ENCODE results near the gene CD74. TPM values are rescaled to one million over a fixed set of nuclear protein-coding genes. Genes with fewer than 3 reads are reported as not detected.

The CD74 gene
- total RNA-seq, 1 experiment from 2014 or later: 12.7 TPM

GRCh38 chr5:150356575-150357294 lies 56.0 kb downstream of the CD74 start:
- H3K27ac ChIP-seq (ENCODE audit: low read length): peak overlapping the region; percentile 82
- intact Hi-C loops (cut with micrococcal nuclease; ENCODE audit: unreplicated experiment): no loop called here
- no peaks in the 10 kb centered on the region; the same call in 1 of the 2 replicates for H3K4me1 ChIP-seq (ENCODE audit: control insufficient read depth, insufficient read depth, low read length)
- peak overlapping the region; percentile 96 to 98 for H3K4me3 ChIP-seq (ENCODE audit: low read depth in 2 of 2, low read length in 2 of 2)
- ChIA-PET POLR2A (interaction anchor here (0.5 kb wide), 1 partner anchor 352 kb away, joined by 4 read pairs; no protein-coding TSS in a partner anchor), CTCF (no interaction called here)
- H3K9me3 ChIP-seq (ENCODE audit: control insufficient read depth, insufficient read depth, low read depth, low read length): no peaks in the 10 kb centered on the region
- DNase-seq (ENCODE audit: low read depth, low spot score) (no peak), ATAC-seq (no peak)
- H3K36me3 ChIP-seq (ENCODE audit: control insufficient read depth, insufficient read depth, low read length): peaks cover 6% of the 10 kb centered on the region; the same call in 1 of the 2 replicates
- no peaks in the 10 kb centered on the region for H3K27me3 ChIP-seq (ENCODE audit: control insufficient read depth, insufficient read depth, low read length)
- no TSS peak for BruUV-seq (replicated peaks)
- in situ Hi-C loops (cut with HindIII; ENCODE audit: low pct_unique_long_range_greater_than_20kb, low sequenced_read_pairs): no loop called here
- TF ChIP-seq REST (IDR thresholded peaks at IDR 0.05; ENCODE audit: insufficient read depth in 1 of 2, low read depth in 2 of 2, low read length in 1 of 2) (no peak), SIN3A (IDR thresholded peaks at IDR 0.05; ENCODE audit: borderline replicate concordance, insufficient read depth, low read depth, low read length) (no peak), TCF7L2 (IDR thresholded peaks at IDR 0.05; ENCODE audit: low read depth, low read length) (no peak), CTCF (IDR thresholded peaks at IDR 0.05) (no peak), POLR2AphosphoS5 (IDR thresholded peaks at IDR 0.05; ENCODE audit: low read depth, low read length) (no peak)

GRCh38 chr5:150355791-150356190 lies 56.9 kb downstream of the CD74 start:
- ChIA-PET POLR2A (no interaction called here), CTCF (no interaction called here)
- Histone ChIP-seq H3K4me3 (ENCODE audit: low read depth in 2 of 2, low read length in 2 of 2) (no peak overlapping the region), H3K36me3 (ENCODE audit: control insufficient read depth, insufficient read depth, low read length) (no peaks in the 10 kb centered on the region; the same call in 1 of the 2 replicates), H3K27ac (ENCODE audit: low read length) (no peak overlapping the region), H3K9me3 (ENCODE audit: control insufficient read depth, insufficient read depth, low read depth, low read length) (no peaks in the 10 kb centered on the region), H3K4me1 (ENCODE audit: control insufficient read depth, insufficient read depth, low read length) (peaks cover 1% of the 10 kb centered on the region; the same call in 1 of the 2 replicates), H3K27me3 (ENCODE audit: control insufficient read depth, insufficient read depth, low read length) (no peaks in the 10 kb centered on the region)
- BruUV-seq (replicated peaks): no TSS peak
- in situ Hi-C loops (cut with HindIII; ENCODE audit: low pct_unique_long_range_greater_than_20kb, low sequenced_read_pairs): no loop called here
- intact Hi-C loops (cut with micrococcal nuclease; ENCODE audit: unreplicated experiment): no loop called here
- ATAC-seq (no peak), DNase-seq (ENCODE audit: low read depth, low spot score) (no peak)
- TF ChIP-seq CTCF (IDR thresholded peaks at IDR 0.05): no peak
- TF ChIP-seq TCF7L2 (IDR thresholded peaks at IDR 0.05; ENCODE audit: low read depth, low read length): no peak
- no peak for TF ChIP-seq POLR2AphosphoS5 (IDR thresholded peaks at IDR 0.05; ENCODE audit: low read depth, low read length)
- no peak for TF ChIP-seq REST (IDR thresholded peaks at IDR 0.05; ENCODE audit: insufficient read depth in 1 of 2, low read depth in 2 of 2, low read length in 1 of 2)
- no peak for TF ChIP-seq SIN3A (IDR thresholded peaks at IDR 0.05; ENCODE audit: borderline replicate concordance, insufficient read depth, low read depth, low read length)
